Hematopoietic multipotent progenitor cell treated with erythropoietin and hydrocortisone succinate and interleukin-3 and kit ligand, for 8 days (in vitro differentiated cells): ENCODE data around the gene ITK.

Experiments
- DNase-seq: peaks from one replicate; pipeline ENCODE4 v3.0.0-alpha.2; 2015

Gene ITK

DNA sequence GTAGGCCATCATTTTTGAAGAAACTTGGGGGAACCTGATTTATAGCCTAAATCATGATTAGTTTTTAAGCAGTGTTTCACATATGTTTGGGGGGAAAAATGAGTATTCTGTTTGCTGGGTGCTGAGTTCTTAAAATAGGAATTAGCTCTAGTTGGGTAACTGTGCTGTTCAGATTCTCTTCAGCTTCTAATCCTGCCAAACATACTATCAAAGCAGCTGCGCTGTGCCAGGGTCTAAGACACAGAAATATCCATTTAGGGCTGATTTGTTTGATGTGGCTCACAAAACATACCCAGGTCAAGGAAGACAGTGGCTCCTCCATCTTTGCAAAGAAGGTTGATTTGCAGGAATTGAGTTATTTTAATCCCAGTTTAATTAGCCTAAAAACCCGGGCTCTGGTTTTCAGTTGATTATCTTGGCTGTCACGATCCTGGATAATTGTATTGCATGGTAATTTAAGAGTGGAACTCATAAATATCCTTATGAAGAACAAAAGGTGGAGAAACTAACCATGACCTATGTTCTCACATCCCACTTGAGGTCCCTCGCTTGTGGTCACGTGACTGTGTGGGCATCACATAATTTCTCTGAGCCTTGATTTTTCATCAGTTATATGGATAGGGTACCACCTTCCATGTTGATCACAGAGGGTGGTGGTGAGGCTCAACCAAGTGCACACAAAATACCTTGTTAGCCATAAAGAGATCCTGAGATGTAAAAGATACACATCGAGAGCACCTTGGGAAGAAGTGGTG lies 104.0 kb downstream of the ITK start:
- DNase-seq, result no peak

- no peak for DNase-seq
Measured at GRCh38 chr5:157285310-157286035, 104.8 kb downstream of the ITK start.

GRCh38 chr5:157286761-157287211 lies 106.1 kb downstream of the ITK start:
- DNase-seq, result no peak

- peak; percentile 86 for DNase-seq
Measured at GRCh38 chr5:157288405-157289163, 107.9 kb downstream of the ITK start.

DNA sequence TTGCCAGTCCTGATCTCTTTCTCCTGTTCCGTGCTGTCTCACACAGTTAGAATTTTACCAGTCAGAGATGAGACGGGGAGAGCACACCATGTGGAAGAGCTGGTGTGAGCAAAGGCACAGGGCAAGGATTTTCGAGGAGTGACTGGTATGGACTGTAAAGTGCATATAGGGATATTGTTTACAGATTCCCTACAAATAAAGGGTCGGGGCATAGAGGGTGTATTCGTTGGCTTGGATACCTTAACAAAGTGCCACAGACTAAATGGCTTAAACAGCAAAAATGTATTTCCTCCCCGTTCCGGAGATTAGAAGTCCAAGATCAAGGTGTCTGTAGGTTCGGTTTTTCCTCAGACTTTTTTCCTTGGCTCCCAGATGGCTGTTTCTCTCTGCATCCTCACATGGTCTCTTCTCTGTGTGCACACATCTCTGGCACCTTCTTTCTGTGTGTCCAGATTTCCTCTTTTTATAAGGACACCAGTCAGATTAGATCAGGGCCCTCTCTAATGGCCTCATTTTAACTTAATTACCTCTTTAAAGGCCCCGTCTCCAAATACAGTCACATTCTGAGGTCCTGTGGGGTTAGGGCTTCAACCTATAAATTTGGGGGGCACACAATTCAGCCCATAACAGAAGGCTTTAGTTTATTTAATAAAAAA lies 108.7 kb downstream of the ITK start:
- no peak for DNase-seq

GRCh38 chr5:157290156-157290980 lies 109.7 kb downstream of the ITK start:
- DNase-seq, result no peak

GRCh38 chr5:157290981-157291711 lies 110.5 kb downstream of the ITK start:
- DNase-seq, result no peak

DNA sequence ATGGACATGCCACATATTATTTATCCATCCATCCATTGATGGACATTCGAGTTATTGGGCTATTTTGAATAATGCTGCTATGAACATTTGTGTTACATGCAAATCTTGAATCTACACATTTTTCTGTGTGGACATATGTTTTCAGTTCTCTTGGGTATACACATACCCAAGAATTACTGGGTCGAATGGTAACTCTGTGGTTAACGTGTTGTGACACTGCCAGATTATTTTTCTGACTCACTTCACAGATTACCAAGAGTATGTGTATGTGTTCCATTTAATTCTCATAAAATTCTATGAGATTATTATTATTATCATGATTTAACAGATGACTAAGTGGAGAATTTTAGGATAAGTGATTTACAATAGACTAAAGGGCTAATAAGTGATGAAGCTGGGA lies 112.0 kb downstream of the ITK start:
- DNase-seq, result no peak

GRCh38 chr5:157294407-157295091 lies 113.9 kb downstream of the ITK start:
- no peak for DNase-seq

DNA sequence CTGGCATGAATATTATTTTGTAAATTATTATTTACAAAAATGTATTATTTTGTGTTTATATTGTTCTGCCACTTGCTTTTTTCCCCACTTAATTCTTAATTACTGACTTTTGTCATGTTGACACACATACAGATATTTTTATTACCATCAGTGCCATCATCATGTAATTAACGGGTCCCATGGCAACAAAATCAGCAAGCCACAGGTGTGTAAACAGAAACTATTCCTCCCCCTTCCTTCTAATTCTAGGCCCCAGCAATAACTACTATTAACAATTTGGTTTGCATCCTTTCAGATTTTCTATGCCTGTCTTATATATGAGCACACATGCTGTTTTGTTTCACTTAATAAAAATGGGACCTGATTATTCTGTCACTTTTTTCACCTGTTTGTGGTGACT lies 114.6 kb downstream of the ITK start:
- DNase-seq, result no peak

GRCh38 chr5:157300564-157300963 lies 119.9 kb downstream of the ITK start:
- no peak for DNase-seq

DNA sequence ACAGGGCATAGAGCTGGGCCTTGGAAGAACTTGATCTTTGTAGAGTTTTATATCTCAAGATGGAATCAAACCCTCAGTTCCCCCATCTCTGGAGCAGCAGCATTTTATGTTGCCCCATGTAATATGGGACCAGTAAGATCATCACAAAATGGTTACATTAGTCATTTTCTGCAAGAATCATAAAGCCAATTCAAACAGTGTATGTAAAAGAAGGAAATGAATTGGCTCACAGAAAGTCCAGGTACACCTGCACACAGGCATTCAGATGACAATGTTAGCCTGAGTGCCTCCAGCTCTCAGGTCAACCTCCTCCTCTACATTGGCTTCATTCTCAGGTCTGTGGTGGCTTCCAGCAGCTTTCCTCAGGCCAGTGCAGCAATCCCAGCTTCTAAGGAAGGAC lies 120.4 kb downstream of the ITK start:
- DNase-seq, result no peak

DNA sequence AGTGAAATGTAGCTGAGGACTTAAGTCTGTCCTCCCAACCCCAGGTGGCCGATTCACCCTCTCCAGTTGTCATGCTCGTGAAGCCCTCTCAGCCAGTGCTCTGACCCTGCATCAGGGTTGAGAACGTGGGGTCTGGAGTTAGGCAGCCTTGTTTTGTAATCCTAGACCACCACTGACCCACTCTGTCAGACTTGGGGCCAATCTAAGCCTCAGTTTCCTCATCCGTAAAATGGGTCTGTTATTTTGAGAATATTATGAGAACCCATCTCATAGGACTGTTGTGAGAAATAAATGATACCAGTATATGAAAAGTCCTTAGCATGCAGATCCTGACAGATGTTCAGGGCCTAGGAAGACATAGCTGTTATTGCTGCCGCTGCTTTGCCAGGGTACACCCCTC lies 122.4 kb downstream of the ITK start:
- no peak for DNase-seq

GRCh38 chr5:157303667-157304327 lies 123.2 kb downstream of the ITK start:
- DNase-seq, result no peak
